ENCODE results near the gene ARFGEF3.
A peak's percentile ranks its signal among the peaks of the same experiment; 100 is the strongest.

ARFGEF3 gene

GRCh38 chr6:138297761-138298298, 136.1 kb downstream of the ARFGEF3 start:
- TF ChIP-seq ZFX (IDR thresholded peaks at IDR 0.05), result no peak
- TF ChIP-seq, protein P1, sequence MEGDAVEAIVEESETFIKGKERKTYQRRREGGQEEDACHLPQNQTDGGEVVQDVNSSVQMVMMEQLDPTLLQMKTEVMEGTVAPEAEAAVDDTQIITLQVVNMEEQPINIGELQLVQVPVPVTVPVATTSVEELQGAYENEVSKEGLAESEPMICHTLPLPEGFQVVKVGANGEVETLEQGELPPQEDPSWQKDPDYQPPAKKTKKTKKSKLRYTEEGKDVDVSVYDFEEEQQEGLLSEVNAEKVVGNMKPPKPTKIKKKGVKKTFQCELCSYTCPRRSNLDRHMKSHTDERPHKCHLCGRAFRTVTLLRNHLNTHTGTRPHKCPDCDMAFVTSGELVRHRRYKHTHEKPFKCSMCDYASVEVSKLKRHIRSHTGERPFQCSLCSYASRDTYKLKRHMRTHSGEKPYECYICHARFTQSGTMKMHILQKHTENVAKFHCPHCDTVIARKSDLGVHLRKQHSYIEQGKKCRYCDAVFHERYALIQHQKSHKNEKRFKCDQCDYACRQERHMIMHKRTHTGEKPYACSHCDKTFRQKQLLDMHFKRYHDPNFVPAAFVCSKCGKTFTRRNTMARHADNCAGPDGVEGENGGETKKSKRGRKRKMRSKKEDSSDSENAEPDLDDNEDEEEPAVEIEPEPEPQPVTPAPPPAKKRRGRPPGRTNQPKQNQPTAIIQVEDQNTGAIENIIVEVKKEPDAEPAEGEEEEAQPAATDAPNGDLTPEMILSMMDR (conservative IDR thresholded peaks at IDR 0.05), result no peak

GRCh38 chr6:138300469-138300868, 138.7 kb downstream of the ARFGEF3 start:
- H3K27ac ChIP-seq, result no peak overlapping the region
- TF ChIP-seq ZFX (IDR thresholded peaks at IDR 0.05), result no peak
- TF ChIP-seq, protein P1 (conservative IDR thresholded peaks at IDR 0.05), result no peak

More at GRCh38 chr6:138297761-138298298, 136.1 kb downstream of the ARFGEF3 start:
- no peak overlapping the region for H3K27ac ChIP-seq

DNA sequence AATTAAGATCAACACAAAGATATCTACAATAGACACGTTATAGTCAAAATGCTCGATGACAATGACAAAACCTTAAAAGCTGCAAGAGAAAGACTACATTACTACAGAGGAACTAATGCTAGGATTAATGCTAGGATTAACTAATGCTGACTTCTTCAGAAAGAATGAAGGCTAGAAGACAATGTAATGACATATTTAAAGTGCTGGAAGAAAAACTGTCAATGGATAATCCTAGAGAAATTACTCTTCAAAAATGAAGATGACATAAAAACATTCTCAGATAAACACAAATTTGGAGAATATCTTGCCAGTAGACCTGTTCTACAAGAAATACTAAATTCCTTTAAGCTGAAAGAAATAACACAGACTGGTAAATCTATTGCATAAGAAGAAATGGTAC, 140.8 kb downstream of the ARFGEF3 start:
- no peak for TF ChIP-seq ZFX (IDR thresholded peaks at IDR 0.05)
- H3K27ac ChIP-seq, result no peak overlapping the region

GRCh38 chr6:138307352-138307751, 145.6 kb downstream of the ARFGEF3 start:
- H3K27ac ChIP-seq, result peak overlapping the region; percentile 40; the same call in 1 of the 2 replicates
- TF ChIP-seq, protein P1 (conservative IDR thresholded peaks at IDR 0.05), result no peak
- no peak for TF ChIP-seq ZFX (IDR thresholded peaks at IDR 0.05)

GRCh38 chr6:138307816-138308730, 146.3 kb downstream of the ARFGEF3 start:
- TF ChIP-seq ZFX (IDR thresholded peaks at IDR 0.05), result no peak
- TF ChIP-seq, protein P1 (conservative IDR thresholded peaks at IDR 0.05), result peak; percentile 32
- H3K27ac ChIP-seq, result peak overlapping the region; percentile 40; the same call in 1 of the 2 replicates

- TF ChIP-seq, protein P1 (conservative IDR thresholded peaks at IDR 0.05), result no peak
- TF ChIP-seq ZFX (IDR thresholded peaks at IDR 0.05), result no peak
- H3K27ac ChIP-seq, result peak overlapping the region; percentile 40; the same call in 1 of the 2 replicates
Observed at GRCh38 chr6:138308731-138309110, 147.0 kb downstream of the ARFGEF3 start.

- no peak overlapping the region for H3K27ac ChIP-seq
- no peak for TF ChIP-seq ZFX (IDR thresholded peaks at IDR 0.05)
- TF ChIP-seq, protein P1 (conservative IDR thresholded peaks at IDR 0.05), result no peak
Observed at GRCh38 chr6:138309695-138310094, 148.0 kb downstream of the ARFGEF3 start.

Measured in C4-2B (cell line).